ENCODE measurements around the gene SKP1. TPM values are rescaled to one million over a fixed set of nuclear protein-coding genes. Genes with fewer than 3 reads are reported as not detected.

The SKP1 gene
- total and polyA plus RNA-seq, 9 of the 15 experiments (the other 6 are each of a cell fraction or from before 2014, with no cell fraction given), result 301 to 2,109 (median 639) TPM

DNA sequence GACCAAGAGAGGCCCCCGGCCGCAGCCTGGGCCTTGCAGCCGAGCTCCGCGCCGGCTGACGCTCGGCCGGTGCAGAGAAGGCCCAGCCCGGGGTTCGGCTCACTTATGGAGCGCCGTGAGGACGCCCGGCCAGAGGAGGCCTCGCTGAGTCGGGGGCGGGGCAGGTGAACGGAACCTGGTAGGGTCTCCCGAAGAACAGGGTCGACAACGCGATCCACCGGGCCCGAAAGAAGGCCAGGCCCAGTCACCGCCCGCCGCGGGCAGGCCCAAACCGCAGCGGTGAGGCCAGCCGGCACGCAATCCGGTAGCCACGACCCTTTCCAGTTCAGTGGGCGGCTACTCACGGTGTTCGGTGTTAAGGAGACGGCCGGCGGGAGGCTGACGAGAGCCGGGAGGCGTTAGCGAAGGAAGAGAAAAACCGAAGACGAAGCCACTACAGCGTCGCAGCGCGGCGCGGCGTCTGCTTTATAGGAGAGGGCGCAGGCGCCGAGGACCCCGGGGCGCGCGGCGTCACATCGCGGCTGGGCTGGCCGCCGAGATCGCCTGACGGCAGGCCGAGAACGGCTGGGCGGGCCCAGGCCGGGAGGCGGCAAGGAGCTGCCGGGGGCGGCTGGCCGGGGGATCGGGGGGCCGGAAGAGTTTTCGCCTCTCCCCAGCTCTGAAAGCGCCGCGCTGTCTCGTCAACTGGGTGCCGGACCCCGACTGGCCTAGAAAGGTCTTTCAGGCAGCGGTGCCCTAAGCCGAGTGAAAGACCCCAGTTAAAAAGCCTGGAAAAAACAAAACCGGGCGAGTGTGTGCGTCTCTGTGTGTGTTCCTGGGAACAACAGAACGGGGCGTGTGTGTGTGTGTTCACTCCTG, at the start of gene SKP1 (continued):
- TF ChIP-seq ZBTB49 (CRISPR knock-in tag; IDR thresholded peaks at IDR 0.05; ENCODE audit: borderline replicate concordance), result 0 out of 2 replicates have a peak, but pooled peaks have one; percentile 71
- no peak for TF ChIP-seq NFXL1 (CRISPR knock-in tag; IDR thresholded peaks at IDR 0.05)
- peak; percentile 98 for TF ChIP-seq PHF8 (IDR thresholded peaks at IDR 0.05; ENCODE audit: borderline replicate concordance, low read length)
- no peak for TF ChIP-seq ZNF3 (CRISPR knock-in tag; IDR thresholded peaks at IDR 0.05)
- no peak for TF ChIP-seq ZNF436 (CRISPR knock-in tag; IDR thresholded peaks at IDR 0.05)
- no peak for TF ChIP-seq TRIM25 (IDR thresholded peaks at IDR 0.05; ENCODE audit: borderline replicate concordance)
- TF ChIP-seq SRSF1 (IDR thresholded peaks at IDR 0.05; ENCODE audit: low read depth, low read length), result no peak
- no peak for TF ChIP-seq ETV6 (IDR thresholded peaks at IDR 0.05; ENCODE audit: borderline replicate concordance in 1 of 2, low read depth in 2 of 2, low read length in 1 of 2)
- peak; percentile 86; the same call in 1 of the 2 replicates for TF ChIP-seq ETV6 (CRISPR knock-in tag; IDR thresholded peaks at IDR 0.05; ENCODE audit: borderline replicate concordance)
- TF ChIP-seq SRSF9 (IDR thresholded peaks at IDR 0.05; ENCODE audit: borderline replicate concordance, low read depth, low read length), result no peak
- no peak for TF ChIP-seq HDAC6 (IDR thresholded peaks at IDR 0.05; ENCODE audit: low read depth, low read length)
- TF ChIP-seq POLR2A (conservative IDR thresholded peaks at IDR 0.05), result peak; percentile 99
- TF ChIP-seq PTBP1 (IDR thresholded peaks at IDR 0.05; ENCODE audit: low read depth, low read length), result 0 out of 2 replicates have a peak, but pooled peaks have one; percentile 23
- no peak for TF ChIP-seq ASH1L (IDR thresholded peaks at IDR 0.05; ENCODE audit: borderline replicate concordance, low read depth, partially characterized antibody)
- TF ChIP-seq ZNF589 (CRISPR knock-in tag; IDR thresholded peaks at IDR 0.05; ENCODE audit: low read depth), result no peak
- TF ChIP-seq PURB (CRISPR knock-in tag; IDR thresholded peaks at IDR 0.05; ENCODE audit: low read depth), result no peak
- TF ChIP-seq CHD2 (IDR thresholded peaks at IDR 0.05; ENCODE audit: low read depth, low read length), result no peak
- TF ChIP-seq RFX5 (IDR thresholded peaks at IDR 0.05; ENCODE audit: low read depth, low read length), result no peak

Data from K562 (cell line).